Central memory CD8-positive, alpha-beta T cell (primary cell): ENCODE measurements around the gene SLITRK1.

Source experiments
- ATAC-seq: fragments of 150-1000 bp; cut with Tn5 transposase; replicated peaks from 2 replicates; pipeline ENCODE4 v1.10.0; 2022; ENCODE audit warnings: mild to moderate bottlenecking, moderate FRiP score, moderate number of reproducible peaks; ENCODE audit not compliant: poor library complexity, severe bottlenecking; ENCODE audit errors: extremely low read depth
- DNase-seq, 2 donors: peaks; one replicate each; pipeline ENCODE4 v3.0.0; 2021; ENCODE audit warnings: low spot score in 2 of 2
- H3K27ac Mint-ChIP-seq: one replicate; pipeline ENCODE4 v1.8.0; 2022; ENCODE audit warnings: low read depth, mild to moderate bottlenecking, moderate library complexity, mixed read lengths
- H3K27me3 Mint-ChIP-seq: one replicate; pipeline ENCODE4 v1.8.0; 2022; ENCODE audit warnings: mixed read lengths
- H3K36me3 Mint-ChIP-seq: one replicate; pipeline ENCODE4 v1.8.0; 2022; ENCODE audit warnings: mild to moderate bottlenecking, moderate library complexity, mixed read lengths; ENCODE audit not compliant: insufficient read depth
- H3K4me1 Mint-ChIP-seq: one replicate; pipeline ENCODE4 v1.8.0; 2022; ENCODE audit warnings: mixed read lengths
- H3K4me3 Mint-ChIP-seq: one replicate; pipeline ENCODE4 v1.8.0; 2022; ENCODE audit warnings: mild to moderate bottlenecking, moderate library complexity, mixed read lengths
- H3K9me3 Mint-ChIP-seq: one replicate; pipeline ENCODE4 v1.8.0; 2022; ENCODE audit warnings: mixed read lengths

SLITRK1 gene, protein sequence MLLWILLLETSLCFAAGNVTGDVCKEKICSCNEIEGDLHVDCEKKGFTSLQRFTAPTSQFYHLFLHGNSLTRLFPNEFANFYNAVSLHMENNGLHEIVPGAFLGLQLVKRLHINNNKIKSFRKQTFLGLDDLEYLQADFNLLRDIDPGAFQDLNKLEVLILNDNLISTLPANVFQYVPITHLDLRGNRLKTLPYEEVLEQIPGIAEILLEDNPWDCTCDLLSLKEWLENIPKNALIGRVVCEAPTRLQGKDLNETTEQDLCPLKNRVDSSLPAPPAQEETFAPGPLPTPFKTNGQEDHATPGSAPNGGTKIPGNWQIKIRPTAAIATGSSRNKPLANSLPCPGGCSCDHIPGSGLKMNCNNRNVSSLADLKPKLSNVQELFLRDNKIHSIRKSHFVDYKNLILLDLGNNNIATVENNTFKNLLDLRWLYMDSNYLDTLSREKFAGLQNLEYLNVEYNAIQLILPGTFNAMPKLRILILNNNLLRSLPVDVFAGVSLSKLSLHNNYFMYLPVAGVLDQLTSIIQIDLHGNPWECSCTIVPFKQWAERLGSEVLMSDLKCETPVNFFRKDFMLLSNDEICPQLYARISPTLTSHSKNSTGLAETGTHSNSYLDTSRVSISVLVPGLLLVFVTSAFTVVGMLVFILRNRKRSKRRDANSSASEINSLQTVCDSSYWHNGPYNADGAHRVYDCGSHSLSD

DNA sequence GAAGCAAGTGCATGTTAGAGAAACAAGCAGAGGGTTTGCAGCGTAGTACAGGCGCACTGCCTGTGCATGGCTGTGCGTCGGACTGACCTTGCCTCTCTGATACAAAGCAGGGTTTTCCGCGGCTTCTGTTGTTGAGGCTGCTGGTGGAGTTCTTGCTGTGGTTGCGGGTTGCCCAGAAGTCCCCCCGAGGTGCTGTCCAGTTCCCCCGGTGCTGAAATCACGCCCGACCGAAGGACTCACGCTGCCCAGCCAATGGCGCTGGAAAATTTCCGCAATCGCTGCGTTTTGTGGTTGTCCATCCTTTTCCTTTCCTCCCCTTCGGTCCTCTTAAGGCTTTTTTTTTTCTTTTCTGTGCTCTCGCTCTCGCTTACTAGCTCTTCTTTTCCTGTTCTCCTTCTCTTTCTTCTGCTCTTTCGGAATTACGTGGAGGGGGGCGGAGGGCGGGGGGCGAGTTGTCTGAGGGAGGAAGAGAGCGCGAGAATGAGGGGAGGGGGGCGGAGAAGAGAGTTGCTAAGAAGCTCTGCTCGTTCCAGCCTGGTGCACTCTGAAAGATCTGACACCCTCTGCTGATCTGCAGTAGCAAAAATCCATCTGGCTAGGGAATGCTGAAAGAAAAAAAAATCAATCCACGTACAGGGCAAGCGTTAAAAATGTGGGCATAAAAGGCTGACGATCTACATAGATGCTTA lies at the start of gene SLITRK1:
Gene SLITRK1 (minus strand): TSS at position 558 of the 689 bp plus-strand sequence. CDS start 967 bp downstream, outside the sequence.
- peaks cover 68% of the 10 kb centered on the region for H3K27me3 Mint-ChIP-seq
- ATAC-seq = no peak
- no peaks in the 10 kb centered on the region for H3K4me1 Mint-ChIP-seq
- no peak within 1 kb of the TSS for H3K4me3 Mint-ChIP-seq
- no peak within 1 kb of the TSS for H3K27ac Mint-ChIP-seq
- H3K9me3 Mint-ChIP-seq = no peaks in the 10 kb centered on the region
- peaks cover 2% of the 10 kb centered on the region for H3K36me3 Mint-ChIP-seq
- DNase-seq = no peak

DNA sequence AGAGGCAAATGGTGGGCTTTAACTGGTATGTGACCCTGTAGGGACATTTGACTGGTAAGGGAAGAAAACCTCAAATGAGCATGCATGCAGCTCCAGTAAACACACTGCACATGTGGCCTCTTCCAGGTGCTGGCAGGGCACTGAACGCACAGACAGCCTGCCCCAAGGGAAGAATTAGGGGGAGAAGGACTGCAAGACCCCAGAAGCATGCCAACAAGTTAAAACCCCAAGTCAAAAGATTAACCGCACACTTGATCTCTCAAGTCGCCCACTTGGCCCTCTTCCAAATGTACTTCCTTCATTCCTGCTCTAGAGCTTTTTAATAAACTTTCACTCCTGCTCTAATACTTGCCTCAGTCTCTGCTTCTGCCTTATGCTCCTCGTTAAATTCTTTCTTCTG lies 46.9 kb upstream of the SLITRK1 start:
- Mint-ChIP-seq H3K4me3 (no peak overlapping the region), H3K4me1 (no peaks in the 10 kb centered on the region), H3K27ac (no peak overlapping the region), H3K27me3 (peaks cover 19% of the 10 kb centered on the region), H3K36me3 (no peaks in the 10 kb centered on the region), H3K9me3 (no peaks in the 10 kb centered on the region)
- ATAC-seq = no peak
- no peak for DNase-seq

DNA sequence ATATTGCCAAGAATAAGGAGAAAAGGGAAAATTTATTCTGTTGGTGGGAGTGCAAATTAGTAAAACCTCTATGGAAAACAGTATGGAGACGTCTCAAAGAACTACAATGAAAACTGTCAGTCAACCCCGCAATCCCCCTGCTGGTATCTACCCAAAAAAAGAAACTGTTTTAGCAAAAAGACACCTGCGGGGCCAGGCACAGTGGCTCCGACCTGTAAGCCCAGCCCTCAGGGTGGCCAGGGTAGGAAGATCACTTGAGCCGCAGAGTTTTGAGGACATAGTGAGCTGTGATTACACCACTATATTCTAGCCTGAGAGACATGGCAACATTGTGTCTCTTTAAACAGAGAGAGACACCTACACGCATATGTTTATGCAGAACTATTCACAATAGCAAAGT lies 37.5 kb upstream of the SLITRK1 start:
- no peak overlapping the region for H3K4me3 Mint-ChIP-seq
- DNase-seq (no peak), ATAC-seq (no peak)
- no peaks in the 10 kb centered on the region for H3K27me3 Mint-ChIP-seq
- no peak overlapping the region for H3K27ac Mint-ChIP-seq
- no peaks in the 10 kb centered on the region for H3K36me3 Mint-ChIP-seq
- no peaks in the 10 kb centered on the region for H3K9me3 Mint-ChIP-seq
- no peaks in the 10 kb centered on the region for H3K4me1 Mint-ChIP-seq

DNA sequence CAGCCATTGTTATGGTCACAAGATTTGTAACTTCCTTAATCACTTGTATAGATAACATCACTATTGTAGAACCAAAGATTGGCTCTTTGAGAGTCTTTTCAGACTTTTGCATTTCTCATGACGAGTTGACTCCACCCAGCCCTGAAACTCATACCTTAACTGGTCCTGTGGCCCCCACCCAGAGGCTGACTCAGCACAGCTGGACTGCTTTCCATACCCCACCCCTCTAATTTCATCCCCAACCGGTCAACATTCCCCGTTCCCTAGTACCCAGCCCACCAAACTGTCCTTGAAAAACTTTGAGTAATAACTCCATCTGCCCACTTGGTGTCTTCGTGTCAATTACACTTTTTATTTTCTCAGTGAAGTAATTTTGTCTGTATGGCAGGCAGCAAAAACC lies 32.1 kb upstream of the SLITRK1 start:
- peaks cover 8% of the 10 kb centered on the region for H3K9me3 Mint-ChIP-seq
- DNase-seq = no peak
- H3K4me1 Mint-ChIP-seq = no peaks in the 10 kb centered on the region
- peaks cover 18% of the 10 kb centered on the region for H3K27me3 Mint-ChIP-seq
- no peak overlapping the region for H3K4me3 Mint-ChIP-seq
- H3K27ac Mint-ChIP-seq = no peak overlapping the region
- ATAC-seq = no peak
- H3K36me3 Mint-ChIP-seq = no peaks in the 10 kb centered on the region

DNA sequence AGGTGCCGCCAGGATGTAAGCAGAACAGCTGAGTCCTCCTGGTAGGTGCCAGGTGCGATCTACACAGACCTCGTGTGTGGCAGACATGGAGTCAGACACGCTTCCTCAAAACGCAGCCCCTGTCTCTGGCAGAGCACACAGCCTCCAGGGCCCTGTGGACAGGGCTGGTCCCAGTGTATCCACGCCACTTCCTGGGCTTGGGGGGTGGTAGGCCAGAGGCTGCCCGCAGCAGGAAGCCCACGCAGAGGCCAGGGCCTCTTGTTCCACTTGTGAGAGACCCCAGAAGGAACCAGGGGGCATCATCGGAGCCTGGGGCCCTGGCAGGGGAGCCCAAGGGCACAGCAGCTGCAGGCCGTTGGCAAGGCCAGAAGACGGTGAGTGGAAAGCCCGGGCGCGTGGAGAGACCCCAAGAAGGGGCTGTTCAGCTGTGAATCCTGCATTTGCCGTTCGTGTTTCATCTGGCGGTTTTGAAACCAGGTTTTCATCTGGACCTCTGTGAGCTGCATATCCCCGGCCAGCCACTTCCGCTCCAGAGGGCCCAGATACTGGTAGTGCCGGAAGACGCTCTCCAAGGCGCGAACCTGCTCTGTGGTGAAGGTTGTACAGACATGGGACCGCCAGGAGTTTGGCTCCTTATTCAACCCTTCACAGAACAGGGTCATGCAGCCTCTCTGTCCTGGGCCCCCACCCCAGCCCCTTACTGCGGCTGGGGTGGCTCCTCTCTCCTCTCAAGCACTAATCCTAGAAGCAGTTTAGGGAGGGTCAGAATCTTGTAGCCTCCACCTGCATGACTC lies 25.1 kb upstream of the SLITRK1 start:
- Mint-ChIP-seq H3K27ac (no peak overlapping the region), H3K4me1 (no peaks in the 10 kb centered on the region), H3K4me3 (no peak overlapping the region), H3K27me3 (peaks cover 16% of the 10 kb centered on the region), H3K36me3 (no peaks in the 10 kb centered on the region), H3K9me3 (peaks cover 7% of the 10 kb centered on the region)
- no peak for ATAC-seq
- DNase-seq = no peak

DNA sequence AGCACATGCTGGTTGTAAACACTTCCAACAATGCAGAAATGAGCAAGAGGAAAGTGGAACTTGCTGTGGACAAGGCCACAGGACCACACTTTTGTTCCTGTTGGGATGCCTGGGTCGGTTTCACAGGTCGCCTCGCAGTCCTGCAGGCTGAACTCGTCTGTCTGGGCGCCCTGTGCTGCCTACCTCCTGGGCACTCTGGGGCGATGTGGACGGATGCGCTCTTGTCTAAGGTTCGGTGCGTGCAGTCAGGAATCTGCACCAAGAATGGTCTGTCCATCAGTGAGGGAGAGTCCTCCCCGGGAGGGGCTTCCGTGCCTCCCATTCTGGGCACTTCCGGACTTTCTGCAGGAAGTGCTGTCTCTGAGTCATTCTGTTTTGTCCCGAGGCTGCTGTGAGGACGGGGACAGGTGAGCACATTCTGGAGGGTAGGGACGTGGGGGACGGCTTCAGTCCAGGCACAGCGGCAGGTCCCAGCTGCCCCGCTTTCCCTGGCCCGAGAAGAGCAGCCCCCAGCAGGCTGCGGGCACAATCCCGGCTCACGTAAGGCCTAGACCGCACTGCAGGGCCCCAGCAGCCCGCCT lies 24.1 kb upstream of the SLITRK1 start:
- Mint-ChIP-seq H3K27me3 (peaks cover 5% of the 10 kb centered on the region), H3K36me3 (no peaks in the 10 kb centered on the region), H3K4me1 (no peaks in the 10 kb centered on the region), H3K9me3 (no peaks in the 10 kb centered on the region), H3K4me3 (no peak overlapping the region), H3K27ac (no peak overlapping the region)
- no peak for ATAC-seq
- DNase-seq = no peak

DNA sequence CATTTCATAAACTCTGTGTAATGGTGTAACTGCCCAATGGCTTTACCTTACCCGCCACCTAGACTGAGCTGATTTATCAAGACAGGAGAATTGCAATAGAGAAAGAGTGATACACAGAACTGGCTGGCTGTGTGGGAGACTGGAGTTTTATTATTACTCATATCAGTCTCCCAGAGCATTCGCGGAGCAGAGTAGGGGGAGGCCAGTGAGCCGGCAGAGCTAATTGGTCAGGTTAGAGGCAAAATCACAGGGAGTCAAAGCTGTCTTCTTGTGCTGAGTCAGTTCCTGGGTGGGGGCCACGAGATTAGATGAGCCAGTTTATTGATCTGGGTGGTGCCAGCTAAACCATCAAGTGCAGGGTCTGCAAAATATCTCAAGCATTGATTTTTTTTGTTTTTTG lies 23.4 kb upstream of the SLITRK1 start:
- no peaks in the 10 kb centered on the region for H3K4me1 Mint-ChIP-seq
- H3K4me3 Mint-ChIP-seq = no peak overlapping the region
- no peak overlapping the region for H3K27ac Mint-ChIP-seq
- no peaks in the 10 kb centered on the region for H3K9me3 Mint-ChIP-seq
- H3K36me3 Mint-ChIP-seq = no peaks in the 10 kb centered on the region
- no peak for DNase-seq
- no peak for ATAC-seq
- no peaks in the 10 kb centered on the region for H3K27me3 Mint-ChIP-seq

DNA sequence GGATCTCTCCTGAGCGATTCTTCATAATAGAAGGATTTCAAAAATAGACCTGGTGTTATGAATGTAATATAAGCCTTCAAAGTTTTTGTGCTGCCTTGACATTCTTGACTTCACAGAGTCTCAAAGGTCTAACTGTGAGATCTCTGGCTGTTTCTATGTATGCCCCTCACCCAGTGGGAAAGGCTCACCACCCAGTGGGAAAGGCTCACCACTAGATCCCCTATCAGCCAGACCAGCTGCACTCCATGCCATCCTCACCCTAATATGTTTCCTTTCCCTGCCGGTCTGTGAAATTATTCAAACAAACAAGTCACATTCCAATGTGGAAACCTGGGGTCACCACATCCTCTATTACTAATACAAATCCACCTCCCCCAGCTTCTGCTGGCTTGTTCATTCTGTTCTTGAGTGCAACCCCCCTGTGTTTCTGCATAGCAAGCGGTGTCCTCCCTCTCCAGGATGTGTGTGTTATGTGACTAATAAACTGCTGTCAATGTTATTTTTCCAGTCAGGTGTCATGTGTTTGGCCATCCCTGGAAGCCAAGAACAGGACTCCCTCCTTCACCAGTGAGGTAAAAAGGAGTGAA lies 13.8 kb upstream of the SLITRK1 start:
- no peaks in the 10 kb centered on the region for H3K27me3 Mint-ChIP-seq
- H3K27ac Mint-ChIP-seq = no peak overlapping the region
- DNase-seq = no peak
- no peaks in the 10 kb centered on the region for H3K9me3 Mint-ChIP-seq
- no peaks in the 10 kb centered on the region for H3K4me1 Mint-ChIP-seq
- H3K36me3 Mint-ChIP-seq = no peaks in the 10 kb centered on the region
- H3K4me3 Mint-ChIP-seq = no peak overlapping the region
- no peak for ATAC-seq

DNA sequence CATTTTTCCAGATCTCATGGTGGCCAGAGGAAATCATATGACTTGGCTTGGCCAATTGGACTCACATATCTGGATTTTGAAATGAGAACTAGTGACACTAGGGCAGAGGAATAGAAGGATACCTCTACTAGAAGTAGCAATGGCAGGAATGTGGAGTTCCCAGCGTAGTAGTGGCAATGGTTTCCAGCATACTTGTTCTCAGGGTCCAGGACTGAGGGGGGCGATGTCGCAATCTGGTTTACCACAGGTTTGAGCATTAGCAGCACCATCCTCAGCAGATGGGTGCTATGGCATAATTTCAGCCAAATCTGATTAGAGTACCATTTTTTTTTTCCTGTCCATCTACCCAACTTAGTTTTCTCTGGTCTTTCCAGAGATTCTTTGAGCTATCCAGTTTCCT lies 8.1 kb upstream of the SLITRK1 start:
- Mint-ChIP-seq H3K9me3 (no peaks in the 10 kb centered on the region), H3K36me3 (no peaks in the 10 kb centered on the region), H3K4me3 (no peak overlapping the region), H3K4me1 (no peaks in the 10 kb centered on the region), H3K27me3 (no peaks in the 10 kb centered on the region), H3K27ac (no peak overlapping the region)
- DNase-seq = no peak
- no peak for ATAC-seq

DNA sequence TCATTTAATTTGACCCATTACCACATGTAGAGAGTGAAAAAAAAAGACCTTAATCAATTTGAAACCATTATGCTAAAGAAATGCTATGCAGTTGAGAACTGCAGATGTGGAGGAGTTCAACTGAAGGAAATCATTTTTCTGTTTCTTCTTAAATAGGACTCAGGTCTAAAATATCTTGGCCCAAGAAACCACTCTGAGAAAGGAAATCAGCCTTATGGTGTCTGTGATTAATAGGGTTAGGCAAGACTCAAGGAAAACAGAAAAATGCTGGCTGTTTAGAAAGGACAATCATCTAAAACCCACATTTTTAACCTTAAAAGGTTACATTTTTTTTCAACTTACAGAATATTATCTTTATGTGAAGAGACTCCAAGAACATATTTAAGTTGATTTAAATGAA lies 1.9 kb upstream of the SLITRK1 start:
- H3K36me3 Mint-ChIP-seq = peaks cover 2% of the 10 kb centered on the region
- no peak overlapping the region for H3K4me3 Mint-ChIP-seq
- no peak overlapping the region for H3K27ac Mint-ChIP-seq
- H3K27me3 Mint-ChIP-seq = peaks cover 52% of the 10 kb centered on the region
- H3K4me1 Mint-ChIP-seq = no peaks in the 10 kb centered on the region
- DNase-seq (no peak), ATAC-seq (no peak)
- no peaks in the 10 kb centered on the region for H3K9me3 Mint-ChIP-seq

DNA sequence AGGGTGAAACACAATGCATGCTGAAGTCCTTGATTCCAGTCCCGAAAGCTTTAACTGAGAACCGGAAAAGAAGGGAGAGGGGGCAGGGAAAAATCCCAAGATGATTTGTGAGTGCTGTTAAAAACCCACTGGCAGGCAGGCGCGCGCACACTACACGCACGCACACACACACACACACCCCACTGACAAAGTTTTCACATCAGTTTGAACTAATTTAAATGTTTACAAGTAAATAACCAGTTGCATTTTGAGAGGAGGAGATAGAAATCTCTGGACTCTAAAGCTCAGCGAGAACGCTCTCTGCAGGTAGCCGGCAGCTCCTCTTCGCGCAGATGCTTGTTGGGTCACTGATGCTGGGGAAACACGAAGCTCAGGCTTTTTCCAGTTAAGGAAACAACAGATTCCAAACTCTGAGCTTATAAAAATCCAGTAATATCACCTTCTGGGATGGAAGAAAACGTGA lies 818 bp upstream of the SLITRK1 start:
- no peaks in the 10 kb centered on the region for H3K9me3 Mint-ChIP-seq
- no peak overlapping the region for H3K27ac Mint-ChIP-seq
- peaks cover 62% of the 10 kb centered on the region for H3K27me3 Mint-ChIP-seq
- ATAC-seq (no peak), DNase-seq (no peak)
- H3K36me3 Mint-ChIP-seq = peaks cover 2% of the 10 kb centered on the region
- H3K4me3 Mint-ChIP-seq = no peak overlapping the region
- no peaks in the 10 kb centered on the region for H3K4me1 Mint-ChIP-seq

DNA sequence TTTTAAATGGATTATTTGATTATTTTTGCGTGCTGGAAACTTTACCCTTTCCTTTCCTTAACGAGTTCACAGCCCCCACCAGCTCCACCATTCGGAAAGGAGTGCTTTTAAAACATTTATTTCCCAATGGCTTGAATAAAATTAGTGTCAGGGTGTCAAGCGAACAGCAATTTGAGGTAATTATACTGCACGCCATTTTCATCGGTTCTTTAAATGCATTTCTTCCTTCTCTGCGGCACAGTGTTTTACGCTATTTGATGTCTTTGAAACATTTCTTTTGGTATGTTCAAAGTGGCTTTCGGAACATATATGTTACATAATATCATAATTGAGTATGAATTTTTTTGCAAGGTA lies 309 bp upstream of the SLITRK1 start:
- Mint-ChIP-seq H3K9me3 (no peaks in the 10 kb centered on the region), H3K27me3 (peaks cover 68% of the 10 kb centered on the region), H3K36me3 (peaks cover 2% of the 10 kb centered on the region), H3K4me3 (no peak overlapping the region), H3K27ac (no peak overlapping the region), H3K4me1 (no peaks in the 10 kb centered on the region)
- ATAC-seq (no peak), DNase-seq (no peak)
